ENCODE measurements around the gene TCEAL8.
"Not testable (repeated sequence)": the region's sequence is repeated elsewhere in the genome, so short reads cannot be mapped to it uniquely, and the experiment has no call there.

TCEAL8 gene

DNA sequence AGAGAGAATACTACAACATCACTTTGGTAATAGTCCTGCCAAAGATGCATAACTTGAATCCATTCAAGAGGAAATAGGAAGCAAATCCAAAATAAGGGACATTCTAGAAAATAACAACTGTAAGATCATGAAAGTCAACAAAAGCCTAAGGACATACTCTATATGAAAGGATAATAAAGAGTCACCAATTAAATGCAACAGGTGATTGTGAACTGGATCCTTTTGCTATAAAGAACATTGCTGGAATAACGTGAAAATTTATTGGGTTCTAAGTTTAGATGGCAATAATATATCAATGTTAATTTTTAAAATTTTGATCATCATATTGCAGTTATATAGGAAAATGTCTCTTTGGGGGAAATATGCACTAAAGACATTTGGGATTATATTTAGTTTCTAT lies 20.1 kb downstream of the TCEAL8 start:
- Histone ChIP-seq H3K79me2 (ENCODE audit: control insufficient read depth, insufficient read depth, low read length) (no peaks in the 10 kb centered on the region), H3K4me3 (ENCODE audit: low read length) (no peak overlapping the region), H3K36me3 (ENCODE audit: control insufficient read depth, insufficient read depth, low read length) (no peaks in the 10 kb centered on the region), H4K5ac (ENCODE audit: low read length) (no peak overlapping the region), H4K8ac (ENCODE audit: low read depth, low read length) (no peak overlapping the region), H3K27me3 (ENCODE audit: insufficient read depth, low read length, poor library complexity) (no peaks in the 10 kb centered on the region), H2BK5ac (ENCODE audit: low read length) (no peak overlapping the region), H3K23ac (ENCODE audit: low read length) (no peak overlapping the region), H3K56ac (ENCODE audit: low read length) (no peak overlapping the region), H3K9ac (ENCODE audit: low read length) (no peak overlapping the region), H3K4me2 (ENCODE audit: low read length) (no peak overlapping the region), H3K4ac (ENCODE audit: low read depth, low read length) (no peak overlapping the region), H3K4me1 (ENCODE audit: control insufficient read depth, low read depth, low read length) (no peaks in the 10 kb centered on the region), H3K79me1 (ENCODE audit: low read length) (no peaks in the 10 kb centered on the region), H3K27ac (ENCODE audit: low read depth, low read length) (no peak overlapping the region), H2BK15ac (replicated peaks; ENCODE audit: low read depth) (no peak overlapping the region), H2AK5ac (ENCODE audit: low read length) (no peak overlapping the region), H2BK120ac (ENCODE audit: low read depth, low read length) (no peak overlapping the region), H3K18ac (ENCODE audit: low read length) (no peak overlapping the region)
- no peak for DNase-seq
- WGBS (ENCODE audit: extremely low coverage, insufficient coverage, low lambda C conversion rate) = no CpG with 5 or more reads among the region's 1 CpG

DNA sequence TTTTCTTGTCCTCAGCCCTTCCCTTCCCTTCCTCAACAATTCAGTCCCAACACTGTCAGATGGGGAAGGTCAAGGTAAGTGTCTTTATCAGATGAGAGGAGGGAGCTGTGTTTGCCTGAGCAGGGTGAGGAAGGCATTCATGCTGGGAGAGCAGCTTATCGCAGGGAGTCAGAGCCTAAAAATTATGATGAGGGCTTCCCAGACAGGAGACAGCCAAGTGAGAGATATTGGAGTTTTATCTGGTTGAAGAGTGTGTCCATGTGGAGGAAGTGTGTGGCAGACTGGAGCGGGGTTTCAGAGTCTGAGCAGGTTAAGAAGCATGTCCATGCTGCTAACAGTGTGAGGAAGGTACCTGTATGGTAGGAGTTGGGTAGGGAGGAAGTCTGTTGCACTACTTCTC lies 21.7 kb downstream of the TCEAL8 start:
- no peak overlapping the region for H3K4ac ChIP-seq (ENCODE audit: low read depth, low read length)
- no peak overlapping the region for H4K5ac ChIP-seq (ENCODE audit: low read length)
- WGBS (ENCODE audit: extremely low coverage, insufficient coverage, low lambda C conversion rate) = no CpG with 5 or more reads among the region's 2 CpGs
- H2AK5ac ChIP-seq (ENCODE audit: low read length) = no peak overlapping the region
- H3K79me2 ChIP-seq (ENCODE audit: control insufficient read depth, insufficient read depth, low read length) = no peaks in the 10 kb centered on the region
- H2BK15ac ChIP-seq (replicated peaks; ENCODE audit: low read depth) = no peak overlapping the region
- no peak overlapping the region for H3K9ac ChIP-seq (ENCODE audit: low read length)
- no peak overlapping the region for H2BK5ac ChIP-seq (ENCODE audit: low read length)
- H3K18ac ChIP-seq (ENCODE audit: low read length) = no peak overlapping the region
- H3K79me1 ChIP-seq (ENCODE audit: low read length) = no peaks in the 10 kb centered on the region
- H3K4me2 ChIP-seq (ENCODE audit: low read length) = no peak overlapping the region
- no peaks in the 10 kb centered on the region for H3K27me3 ChIP-seq (ENCODE audit: insufficient read depth, low read length, poor library complexity)
- H3K27ac ChIP-seq (ENCODE audit: low read depth, low read length) = no peak overlapping the region
- no peaks in the 10 kb centered on the region for H3K4me1 ChIP-seq (ENCODE audit: control insufficient read depth, low read depth, low read length)
- H3K56ac ChIP-seq (ENCODE audit: low read length) = no peak overlapping the region
- H3K23ac ChIP-seq (ENCODE audit: low read length) = no peak overlapping the region
- H4K8ac ChIP-seq (ENCODE audit: low read depth, low read length) = no peak overlapping the region
- no peak for DNase-seq
- no peak overlapping the region for H3K4me3 ChIP-seq (ENCODE audit: low read length)
- no peak overlapping the region for H2BK120ac ChIP-seq (ENCODE audit: low read depth, low read length)
- H3K36me3 ChIP-seq (ENCODE audit: control insufficient read depth, insufficient read depth, low read length) = no peaks in the 10 kb centered on the region

DNA sequence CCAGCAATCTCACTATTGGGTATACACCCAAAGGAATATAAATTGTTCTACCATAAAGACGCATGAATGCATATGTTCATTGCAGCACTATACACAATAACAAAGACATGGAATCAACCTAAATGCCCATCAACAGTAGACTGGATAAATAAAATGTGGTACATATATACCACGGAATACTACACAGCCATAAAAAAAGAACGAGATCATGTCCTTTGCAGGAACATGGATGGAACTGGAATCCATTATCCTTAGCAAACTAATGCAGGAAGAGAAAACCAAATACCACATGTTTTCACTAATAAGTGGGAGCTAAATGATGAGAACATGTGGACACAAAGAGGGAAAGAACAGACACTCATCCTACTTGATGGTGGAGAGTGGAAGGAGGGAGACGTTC lies 29.0 kb downstream of the TCEAL8 start:
- H2BK5ac ChIP-seq (ENCODE audit: low read length); H3K4me1 ChIP-seq (ENCODE audit: control insufficient read depth, low read depth, low read length); DNase-seq; H2AK5ac ChIP-seq (ENCODE audit: low read length); H3K18ac ChIP-seq (ENCODE audit: low read length); H4K8ac ChIP-seq (ENCODE audit: low read depth, low read length); H3K36me3 ChIP-seq (ENCODE audit: control insufficient read depth, insufficient read depth, low read length); H3K79me2 ChIP-seq (ENCODE audit: control insufficient read depth, insufficient read depth, low read length); H3K56ac ChIP-seq (ENCODE audit: low read length); H3K4me3 ChIP-seq (ENCODE audit: low read length); H4K5ac ChIP-seq (ENCODE audit: low read length); H2BK15ac ChIP-seq (replicated peaks; ENCODE audit: low read depth); H3K27ac ChIP-seq (ENCODE audit: low read depth, low read length); H3K4me2 ChIP-seq (ENCODE audit: low read length); H3K9ac ChIP-seq (ENCODE audit: low read length); H3K23ac ChIP-seq (ENCODE audit: low read length); H3K79me1 ChIP-seq (ENCODE audit: low read length); H3K4ac ChIP-seq (ENCODE audit: low read depth, low read length); H3K27me3 ChIP-seq (ENCODE audit: insufficient read depth, low read length, poor library complexity); H2BK120ac ChIP-seq (ENCODE audit: low read depth, low read length): not testable (repeated sequence)
- no CpG with 5 or more reads among the region's 4 CpGs for WGBS (ENCODE audit: extremely low coverage, insufficient coverage, low lambda C conversion rate)

DNA sequence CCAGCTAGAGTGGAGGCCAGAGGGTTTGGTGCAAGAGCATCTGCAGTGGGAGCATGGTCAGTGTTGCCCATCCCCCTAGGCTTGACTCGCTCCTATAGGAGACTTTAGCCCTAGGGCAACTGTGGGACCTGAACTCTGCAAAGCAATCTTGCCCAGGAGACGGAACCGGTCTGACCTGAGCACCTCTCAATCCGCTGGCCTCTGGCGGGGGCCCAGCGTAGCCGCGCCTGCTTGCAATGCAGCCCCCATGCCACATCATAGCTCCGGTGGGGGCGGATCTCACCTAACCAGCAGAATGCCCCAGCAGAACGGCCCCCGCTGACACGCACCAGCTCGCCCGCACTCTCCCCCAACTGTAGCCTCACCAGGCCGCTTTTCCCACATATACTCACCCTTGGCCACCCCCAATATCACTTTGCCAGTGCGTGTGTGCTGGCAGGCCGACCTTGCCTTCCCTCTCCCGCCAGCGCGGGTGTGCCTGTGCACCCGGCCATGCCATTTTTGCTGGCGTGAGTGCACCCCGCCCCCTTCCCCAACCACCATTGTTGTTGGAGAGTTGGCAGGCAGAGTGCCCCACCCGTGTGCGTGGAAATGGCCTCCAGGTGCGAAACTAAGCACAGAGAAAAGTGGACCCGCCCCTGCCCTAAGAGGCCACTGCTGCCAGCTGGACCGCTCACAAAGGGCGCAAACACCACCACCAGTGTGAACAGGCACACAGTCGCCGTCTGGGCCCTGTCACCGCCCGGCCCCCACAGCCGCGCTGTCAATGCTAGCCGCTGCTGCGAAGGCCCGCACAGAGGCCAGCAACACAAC lies 34.2 kb downstream of the TCEAL8 start:
- Histone ChIP-seq H3K4ac (ENCODE audit: low read depth, low read length) (no peak overlapping the region), H3K23ac (ENCODE audit: low read length) (no peak overlapping the region), H3K27ac (ENCODE audit: low read depth, low read length) (no peak overlapping the region), H3K18ac (ENCODE audit: low read length) (no peak overlapping the region), H3K4me2 (ENCODE audit: low read length) (no peak overlapping the region), H3K79me1 (ENCODE audit: low read length) (no peaks in the 10 kb centered on the region), H2BK120ac (ENCODE audit: low read depth, low read length) (no peak overlapping the region), H2BK15ac (replicated peaks; ENCODE audit: low read depth) (no peak overlapping the region), H4K5ac (ENCODE audit: low read length) (no peak overlapping the region), H3K9ac (ENCODE audit: low read length) (no peak overlapping the region), H3K4me1 (ENCODE audit: control insufficient read depth, low read depth, low read length) (no peaks in the 10 kb centered on the region), H2BK5ac (ENCODE audit: low read length) (no peak overlapping the region), H3K27me3 (ENCODE audit: insufficient read depth, low read length, poor library complexity) (no peaks in the 10 kb centered on the region), H3K56ac (ENCODE audit: low read length) (no peak overlapping the region), H3K79me2 (ENCODE audit: control insufficient read depth, insufficient read depth, low read length) (no peaks in the 10 kb centered on the region), H3K36me3 (ENCODE audit: control insufficient read depth, insufficient read depth, low read length) (no peaks in the 10 kb centered on the region), H2AK5ac (ENCODE audit: low read length) (no peak overlapping the region), H4K8ac (ENCODE audit: low read depth, low read length) (no peak overlapping the region), H3K4me3 (ENCODE audit: low read length) (no peak overlapping the region)
- no peak for DNase-seq
- no CpG with 5 or more reads among the region's 39 CpGs for WGBS (ENCODE audit: extremely low coverage, insufficient coverage, low lambda C conversion rate)

DNA sequence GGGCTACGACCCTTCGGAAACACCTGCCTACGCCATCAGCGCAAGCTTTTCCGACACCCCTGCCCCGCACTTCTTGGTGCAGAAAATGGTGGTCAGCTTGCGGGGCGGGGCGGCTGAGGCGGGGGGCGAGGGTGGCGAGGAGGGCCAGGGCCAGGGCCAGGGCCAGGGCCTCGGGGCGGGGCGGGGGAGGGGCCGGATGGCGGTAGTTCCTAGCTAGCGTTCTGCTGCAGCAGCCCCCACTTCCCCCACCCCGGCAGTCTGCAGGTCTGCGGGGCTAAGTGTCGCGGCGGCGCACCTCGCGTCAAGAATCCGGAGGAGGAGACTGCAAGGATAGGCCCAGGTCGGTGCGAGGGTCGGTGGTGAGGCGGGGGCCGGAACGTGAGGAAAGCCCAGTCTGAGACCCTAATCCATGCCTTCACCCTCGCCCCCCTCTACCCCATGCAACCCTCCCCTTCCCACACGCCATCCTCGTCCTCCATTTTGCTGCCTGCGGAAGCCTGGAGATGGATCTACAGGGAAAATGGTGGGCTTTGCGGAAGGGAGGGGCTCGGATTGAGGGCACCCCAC lies 39.4 kb downstream of the TCEAL8 start:
- no CpG with 5 or more reads among the region's 39 CpGs for WGBS (ENCODE audit: extremely low coverage, insufficient coverage, low lambda C conversion rate)
- H4K5ac ChIP-seq (ENCODE audit: low read length) = no peak overlapping the region
- peak overlapping the region; percentile 88 for H3K56ac ChIP-seq (ENCODE audit: low read length)
- H4K8ac ChIP-seq (ENCODE audit: low read depth, low read length) = no peak overlapping the region
- peak overlapping the region; percentile 99 for H3K4ac ChIP-seq (ENCODE audit: low read depth, low read length)
- peak overlapping the region; percentile 83 for H3K9ac ChIP-seq (ENCODE audit: low read length)
- no peak overlapping the region for H3K23ac ChIP-seq (ENCODE audit: low read length)
- peak; percentile 65 for DNase-seq
- no peak overlapping the region for H2BK5ac ChIP-seq (ENCODE audit: low read length)
- no peaks in the 10 kb centered on the region for H3K36me3 ChIP-seq (ENCODE audit: control insufficient read depth, insufficient read depth, low read length)
- H3K18ac ChIP-seq (ENCODE audit: low read length) = peak overlapping the region; percentile 99
- no peak overlapping the region for H3K4me2 ChIP-seq (ENCODE audit: low read length)
- H2AK5ac ChIP-seq (ENCODE audit: low read length) = no peak overlapping the region
- peak overlapping the region; percentile 64 for H3K4me3 ChIP-seq (ENCODE audit: low read length)
- no peaks in the 10 kb centered on the region for H3K79me1 ChIP-seq (ENCODE audit: low read length)
- peak overlapping the region; percentile 62 for H3K27ac ChIP-seq (ENCODE audit: low read depth, low read length)
- no peaks in the 10 kb centered on the region for H3K79me2 ChIP-seq (ENCODE audit: control insufficient read depth, insufficient read depth, low read length)
- H2BK120ac ChIP-seq (ENCODE audit: low read depth, low read length) = peak overlapping the region; percentile 65
- H2BK15ac ChIP-seq (replicated peaks; ENCODE audit: low read depth) = no peak overlapping the region
- H3K27me3 ChIP-seq (ENCODE audit: insufficient read depth, low read length, poor library complexity) = no peaks in the 10 kb centered on the region
- H3K4me1 ChIP-seq (ENCODE audit: control insufficient read depth, low read depth, low read length) = no peaks in the 10 kb centered on the region
